Inflammatory macrophage (primary cell): ENCODE data around the gene VDR.
A peak's percentile ranks its signal among the peaks of the same experiment; 100 is the strongest.

Source experiments
- DNase-seq, 2 donors: peaks; one replicate each; pipeline ENCODE4 v3.0.0-alpha.2; 2020 to 2022
- total RNA-seq, 18 experiments: gene quantifications; one replicate each; lab custom pipeline; 2026; ENCODE audit warnings: mixed read lengths in 6 of 18, inconsistent platforms in 2 of 18; lab: John Stamatoyannopoulos, UW

VDR gene
- 5.9 to 117 (median 50.0) reads per million in 18 experiments for total RNA-seq

GRCh38 chr12:47904713-47905709 lies at the start of gene VDR:
TSS of gene VDR (minus strand) at chr12:47904994. CDS start at chr12:47879113, 25,881 bp downstream.
- peak; percentile 81 to 82 for DNase-seq

- DNase-seq = no peak
Observed at GRCh38 chr12:47954058-47954457, 49.3 kb upstream of the VDR start.

- DNase-seq = no peak
Observed at GRCh38 chr12:47950856-47951468, 46.2 kb upstream of the VDR start.

GRCh38 chr12:47949441-47950341 lies 44.9 kb upstream of the VDR start:
- DNase-seq = peak; percentile 70 to 72

- DNase-seq = no peak
Observed at GRCh38 chr12:47947341-47947740, 42.5 kb upstream of the VDR start.

- peak; percentile 47 to 48 for DNase-seq
Observed at GRCh38 chr12:47946413-47947323, 41.9 kb upstream of the VDR start.

GRCh38 chr12:47945341-47945728 lies 40.5 kb upstream of the VDR start:
- DNase-seq = no peak

- DNase-seq = no peak
Observed at GRCh38 chr12:47944685-47945340, 40.0 kb upstream of the VDR start.

GRCh38 chr12:47943623-47944340 lies 39.0 kb upstream of the VDR start:
- DNase-seq = no peak

GRCh38 chr12:47942614-47943225 lies 37.9 kb upstream of the VDR start:
- no peak for DNase-seq

GRCh38 chr12:47941871-47942613 lies 37.2 kb upstream of the VDR start:
- DNase-seq = peak in 1 of 2 donors; percentile 25

- peak; percentile 31 to 53 for DNase-seq
Observed at GRCh38 chr12:47941475-47941780, 36.6 kb upstream of the VDR start.

GRCh38 chr12:47940773-47941474 lies 36.1 kb upstream of the VDR start:
- no peak for DNase-seq

GRCh38 chr12:47939009-47939601 lies 34.3 kb upstream of the VDR start:
- no peak for DNase-seq

GRCh38 chr12:47938594-47938993 lies 33.8 kb upstream of the VDR start:
- no peak for DNase-seq

- no peak for DNase-seq
Observed at GRCh38 chr12:47938093-47938492, 33.3 kb upstream of the VDR start.

GRCh38 chr12:47935184-47935583 lies 30.4 kb upstream of the VDR start:
- DNase-seq = no peak

- DNase-seq = no peak
Observed at GRCh38 chr12:47931187-47931586, 26.4 kb upstream of the VDR start.
